HG03565 (cell line): Measurements from ENCODE around the gene BIRC7.

Experiments used
- ATAC-seq: cut with Tn5 transposase; IDR thresholded peaks from one replicate; pipeline ENCODE4 v1.9.1; 2021; ENCODE audit warnings: mild to moderate bottlenecking, moderate library complexity; ENCODE audit not compliant: unreplicated experiment

BIRC7 gene

DNA sequence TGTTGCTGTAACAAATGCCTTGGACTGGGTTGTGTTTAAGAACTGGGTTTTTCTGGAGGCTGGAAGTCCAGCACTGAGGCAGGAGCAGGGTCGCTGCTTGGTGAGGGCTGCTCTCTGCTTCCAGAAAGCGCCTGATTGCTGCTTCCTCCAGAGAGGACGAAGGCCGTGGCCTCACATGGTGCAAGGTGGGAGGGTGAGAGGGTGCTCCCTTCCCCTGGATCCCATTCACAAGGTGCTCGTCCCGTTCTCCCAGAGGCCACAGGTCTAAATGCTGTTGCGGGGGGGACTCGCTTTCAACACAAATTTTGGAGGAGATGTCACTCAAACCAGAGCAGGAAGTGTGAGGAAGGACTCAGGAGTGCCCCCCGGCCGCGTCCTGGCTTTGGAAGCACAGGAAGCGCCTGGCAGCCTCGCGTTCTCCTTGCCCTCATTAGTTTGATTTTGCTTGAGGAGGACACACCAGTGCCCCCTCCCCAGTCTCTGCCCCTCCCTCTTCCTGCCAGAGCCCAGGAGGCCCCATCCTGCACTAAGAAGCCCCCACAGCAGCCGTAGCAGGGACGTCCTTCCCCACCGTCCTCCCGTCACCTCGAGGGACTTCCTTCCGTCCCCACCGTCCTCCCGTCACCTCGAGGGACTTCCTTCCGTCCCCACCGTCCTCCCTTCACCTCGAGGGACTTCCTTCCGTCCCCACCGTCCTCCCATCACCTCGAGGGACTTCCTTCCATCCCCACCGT, 26.3 kb downstream of the BIRC7 start:
- ATAC-seq, result no peak

GRCh38 chr20:63262836-63263235, 27.1 kb downstream of the BIRC7 start:
- ATAC-seq, result no peak

DNA sequence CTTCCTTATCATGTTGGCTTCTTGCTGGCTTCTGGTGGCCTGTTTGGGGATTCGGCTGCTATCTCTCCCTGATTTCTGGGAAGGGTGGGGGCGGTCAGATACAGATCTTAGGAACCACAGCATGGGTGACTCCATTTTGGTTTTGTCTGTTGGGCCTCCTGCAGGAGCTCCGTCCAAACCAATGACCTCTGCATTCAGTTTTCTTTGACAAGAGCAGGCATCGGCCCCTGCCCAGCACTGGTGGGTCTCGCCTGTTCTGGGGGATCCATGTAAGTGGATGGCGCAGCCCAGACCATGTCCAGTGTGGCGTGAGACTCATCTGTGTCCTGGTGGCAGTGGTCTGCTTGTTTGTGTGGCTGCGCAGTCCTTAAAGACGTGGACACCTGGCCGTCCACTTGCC, 28.3 kb downstream of the BIRC7 start:
- no peak for ATAC-seq

- no peak for ATAC-seq
Measured at GRCh38 chr20:63264519-63264918, 28.8 kb downstream of the BIRC7 start.

- no peak for ATAC-seq
Measured at GRCh38 chr20:63265891-63266515, 30.3 kb downstream of the BIRC7 start.

- ATAC-seq, result no peak
Measured at GRCh38 chr20:63267691-63268090, 32.0 kb downstream of the BIRC7 start.

GRCh38 chr20:63268256-63268655, 32.6 kb downstream of the BIRC7 start:
- no peak for ATAC-seq

DNA sequence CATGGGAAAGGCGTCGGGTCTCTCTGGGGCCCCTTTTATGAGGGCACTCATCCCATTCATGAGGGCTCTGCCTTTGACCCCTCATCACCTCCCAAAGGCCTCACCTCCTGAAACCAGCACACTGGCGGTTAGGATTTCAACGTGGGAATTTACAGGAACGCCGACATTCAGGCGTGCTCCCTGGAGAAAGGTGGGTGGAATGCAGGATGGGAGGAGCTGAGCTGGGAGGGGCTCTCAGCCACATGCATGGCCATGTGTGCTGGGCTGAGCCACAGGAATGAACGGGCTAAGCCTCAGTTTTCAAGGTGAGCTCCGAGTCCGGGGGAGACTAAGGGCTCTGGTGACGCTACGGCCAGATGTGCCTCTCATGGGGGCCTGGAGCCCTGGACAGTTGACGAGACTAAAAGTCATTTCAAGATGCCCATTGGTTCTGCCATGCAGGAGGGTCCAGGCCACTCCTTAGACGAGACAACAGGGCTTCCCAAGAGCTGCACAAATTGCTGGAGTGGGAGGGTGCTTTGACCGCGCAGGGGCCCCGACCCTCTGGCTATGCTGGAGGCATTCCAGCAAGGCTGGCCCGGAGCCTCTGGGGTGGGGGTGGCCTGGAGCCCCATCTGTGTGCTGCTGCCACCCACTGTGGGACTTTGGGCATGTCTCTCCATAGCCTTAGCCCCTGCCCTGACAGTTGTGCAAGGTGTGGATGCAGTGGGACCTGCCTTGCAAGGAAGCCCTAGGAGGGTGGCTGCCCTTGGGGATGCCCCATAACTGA, 33.1 kb downstream of the BIRC7 start:
- no peak for ATAC-seq

DNA sequence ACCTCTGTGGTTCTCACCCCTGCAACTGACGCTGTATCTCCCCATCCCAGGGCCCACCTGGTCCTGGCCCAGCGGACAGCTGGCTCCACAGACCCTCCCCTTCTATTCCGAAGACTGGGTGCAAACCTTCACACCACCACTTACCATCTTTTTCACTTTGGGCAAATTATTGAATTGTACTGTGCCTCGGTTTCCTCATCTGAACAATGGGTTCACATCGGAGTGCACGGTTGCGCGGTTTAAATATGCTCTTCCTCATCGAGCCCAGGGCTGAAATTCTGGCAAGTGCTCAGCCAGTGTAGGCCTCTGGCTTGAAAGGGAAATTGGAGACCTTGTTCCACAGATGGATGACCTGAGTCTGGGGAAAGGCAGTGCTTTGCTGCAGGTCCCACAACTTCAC, 34.0 kb downstream of the BIRC7 start:
- ATAC-seq, result no peak

GRCh38 chr20:63270606-63271325, 35.1 kb downstream of the BIRC7 start:
- no peak for ATAC-seq

DNA sequence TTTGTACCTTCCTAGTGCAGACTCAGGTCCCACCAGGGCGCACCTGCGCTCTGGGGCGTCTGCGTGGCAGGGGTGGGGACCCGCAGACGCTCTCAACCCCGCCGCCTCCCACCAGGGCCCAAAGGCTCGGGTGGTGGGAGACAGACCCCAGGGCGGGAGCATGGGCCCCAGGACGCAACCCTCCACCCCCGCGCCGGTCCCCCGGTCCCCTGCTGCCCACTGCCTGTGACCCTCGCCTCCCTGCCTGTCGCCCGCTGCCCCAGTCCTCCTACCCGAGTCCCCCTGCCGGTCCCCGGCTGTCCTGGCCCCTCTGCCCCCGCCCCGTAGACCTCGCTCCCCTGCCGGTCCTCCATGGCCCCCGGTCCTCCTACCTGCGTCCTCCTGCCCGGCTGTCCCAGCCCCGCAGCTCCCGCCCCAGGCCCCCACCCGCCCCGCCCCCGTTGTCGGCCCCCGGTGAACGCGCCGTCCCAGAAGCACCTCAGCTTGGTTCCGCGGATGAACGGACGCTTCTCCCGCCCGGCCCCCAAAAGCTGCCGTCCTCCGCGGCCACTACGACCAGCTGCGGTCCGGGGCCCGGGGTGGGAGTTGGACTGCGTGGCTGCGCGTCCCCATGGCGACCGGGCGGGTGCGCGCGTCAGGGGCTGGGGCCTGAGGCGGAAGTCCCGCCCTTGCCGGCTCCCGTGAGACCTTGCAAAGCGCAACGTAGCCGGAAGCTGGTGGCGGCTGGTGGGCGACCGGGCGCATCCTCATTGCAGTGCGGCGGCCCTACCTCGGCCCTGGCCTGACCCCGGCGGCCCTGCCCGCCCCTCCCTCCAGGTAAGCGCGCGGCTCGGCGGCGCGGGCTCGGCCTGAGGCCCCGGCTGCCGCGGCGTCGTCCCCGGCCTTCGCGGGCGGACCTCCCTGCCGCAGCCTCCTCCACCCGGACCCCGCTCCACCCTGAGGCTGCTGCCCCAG, 36.7 kb downstream of the BIRC7 start, which contains the start of gene ARFGAP1:
Gene ARFGAP1, plus strand, starts transcription at position 709 of the 954 bp plus-strand sequence. CDS start 2,768 bp downstream, outside the sequence.
- peak; percentile 68 for ATAC-seq

GRCh38 chr20:63273059-63273579, 37.4 kb downstream of the BIRC7 start:
- peak; percentile 1 for ATAC-seq

DNA sequence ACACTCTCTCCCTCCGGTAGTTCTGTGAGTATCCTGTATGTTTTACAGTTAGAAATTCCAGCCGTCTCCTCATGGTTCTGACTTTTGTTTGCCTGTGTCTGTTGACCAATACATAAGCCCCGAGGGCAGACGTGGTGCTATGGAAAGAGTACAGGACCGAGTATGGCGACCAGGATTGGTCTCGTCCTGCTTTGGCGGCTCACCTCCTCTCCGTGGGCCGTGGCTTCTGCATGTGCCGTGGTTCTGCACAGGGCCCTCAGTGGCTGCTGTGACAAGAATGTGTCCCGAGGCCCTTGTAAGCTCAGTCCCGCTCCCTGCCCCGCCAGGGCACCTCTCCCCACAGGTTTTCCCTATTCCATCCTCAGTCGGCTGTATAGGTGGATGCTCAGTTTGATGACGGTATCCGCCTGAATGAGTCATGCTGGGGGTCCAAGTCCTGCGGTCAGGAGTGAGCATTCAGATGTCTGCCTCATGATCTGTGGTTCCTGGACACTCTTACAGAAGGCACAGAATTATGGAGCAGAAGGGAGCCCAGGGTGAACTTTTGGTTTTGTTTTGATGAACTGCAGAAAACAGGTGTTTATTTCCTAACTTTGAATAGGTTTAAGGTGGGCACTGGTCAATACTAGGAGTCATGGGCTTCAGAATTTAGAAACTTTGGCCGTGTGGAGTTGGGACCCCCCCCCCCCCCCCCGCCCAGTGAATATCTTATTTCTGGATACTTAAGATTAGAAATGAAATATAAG, 38.1 kb downstream of the BIRC7 start:
- ATAC-seq, result no peak

GRCh38 chr20:63274381-63275228, 38.9 kb downstream of the BIRC7 start:
- no peak for ATAC-seq

DNA sequence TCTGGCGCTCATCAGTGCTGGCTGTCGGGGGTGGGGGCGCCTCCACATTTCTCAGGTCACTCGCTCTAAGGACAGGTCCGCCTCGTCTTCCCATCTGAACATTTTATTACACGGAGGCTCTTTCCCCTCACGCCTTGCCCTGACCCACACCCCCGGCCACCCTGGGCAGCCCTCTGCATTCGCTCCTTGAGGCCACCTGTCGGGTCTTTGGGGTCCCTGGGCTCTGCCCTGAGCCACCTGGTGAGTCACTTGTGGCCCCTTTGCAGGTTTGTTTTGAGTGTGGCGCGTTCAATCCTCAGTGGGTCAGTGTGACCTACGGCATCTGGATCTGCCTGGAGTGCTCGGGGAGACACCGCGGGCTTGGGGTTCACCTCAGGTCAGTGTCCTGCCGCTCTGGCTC, 40.1 kb downstream of the BIRC7 start:
- no peak for ATAC-seq

- no peak for ATAC-seq
Measured at GRCh38 chr20:63276956-63277355, 41.3 kb downstream of the BIRC7 start.

GRCh38 chr20:63277466-63278272, 42.0 kb downstream of the BIRC7 start:
- ATAC-seq, result no peak
